HepG2 (cell line): ENCODE results near the gene CEMP1.

Experiments
- MEIS2 ChIP-seq: sonication (generic); formaldehyde crosslinking; IDR thresholded peaks from 2 replicates; pipeline ENCODE4 v1.9.0; 2021; ENCODE audit warnings: mild to moderate bottlenecking, missing genetic modification reagents
- ZNF292 ChIP-seq: sonication (generic); formaldehyde crosslinking; IDR thresholded peaks from 2 replicates; pipeline ENCODE4 v1.8.1; 2022; ENCODE audit warnings: mild to moderate bottlenecking, low read depth, missing genetic modification reagents, borderline replicate concordance
- ZNF468 ChIP-seq: sonication (generic); formaldehyde crosslinking; IDR thresholded peaks from 2 replicates; pipeline ENCODE4 v1.8.0; 2022; ENCODE audit warnings: mild to moderate bottlenecking, moderate library complexity, missing genetic modification reagents
- TF ChIP-seq, protein P1 (sequence below): sonication (generic); formaldehyde crosslinking; IDR thresholded peaks from 2 replicates; pipeline ENCODE4 v1.5.0; 2020; ENCODE audit warnings: mild to moderate bottlenecking, missing genetic modification reagents, moderate library complexity

DNA sequence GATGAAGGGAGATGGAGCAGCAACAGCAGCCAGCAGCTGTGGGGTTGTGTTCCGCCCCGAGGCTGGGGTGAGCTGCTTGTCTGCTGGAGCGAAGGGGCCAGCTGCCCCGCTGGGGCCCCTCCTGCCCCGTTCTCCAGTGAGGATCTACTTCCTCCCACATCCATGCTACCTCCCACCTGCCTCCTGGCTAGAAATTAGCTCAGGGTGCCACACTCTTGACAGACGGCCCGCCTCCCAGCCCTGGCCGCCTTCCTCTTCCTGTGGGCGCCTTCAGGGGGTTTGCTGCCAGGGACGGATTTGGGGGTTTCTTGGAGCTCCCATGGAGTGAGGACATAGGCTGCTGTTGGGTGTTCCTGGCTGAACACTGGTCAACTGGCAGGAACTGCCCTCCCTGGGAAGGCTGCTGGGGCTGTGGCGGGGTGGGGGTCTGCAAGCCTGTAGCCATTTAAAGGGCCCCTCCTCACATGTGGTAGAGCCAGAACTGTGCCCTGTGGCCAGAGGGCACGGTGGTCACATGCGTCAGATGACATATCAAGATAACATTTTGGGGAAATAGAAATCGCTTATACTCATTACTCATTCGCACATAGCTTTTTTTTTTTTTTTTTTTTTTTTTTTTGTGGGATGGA, 43.2 kb downstream of the CEMP1 start:
- no peak for TF ChIP-seq MEIS2 (CRISPR knock-in tag)
- no peak for TF ChIP-seq ZNF468 (CRISPR knock-in tag)
- TF ChIP-seq ZNF292, result no peak
- TF ChIP-seq, protein P1, sequence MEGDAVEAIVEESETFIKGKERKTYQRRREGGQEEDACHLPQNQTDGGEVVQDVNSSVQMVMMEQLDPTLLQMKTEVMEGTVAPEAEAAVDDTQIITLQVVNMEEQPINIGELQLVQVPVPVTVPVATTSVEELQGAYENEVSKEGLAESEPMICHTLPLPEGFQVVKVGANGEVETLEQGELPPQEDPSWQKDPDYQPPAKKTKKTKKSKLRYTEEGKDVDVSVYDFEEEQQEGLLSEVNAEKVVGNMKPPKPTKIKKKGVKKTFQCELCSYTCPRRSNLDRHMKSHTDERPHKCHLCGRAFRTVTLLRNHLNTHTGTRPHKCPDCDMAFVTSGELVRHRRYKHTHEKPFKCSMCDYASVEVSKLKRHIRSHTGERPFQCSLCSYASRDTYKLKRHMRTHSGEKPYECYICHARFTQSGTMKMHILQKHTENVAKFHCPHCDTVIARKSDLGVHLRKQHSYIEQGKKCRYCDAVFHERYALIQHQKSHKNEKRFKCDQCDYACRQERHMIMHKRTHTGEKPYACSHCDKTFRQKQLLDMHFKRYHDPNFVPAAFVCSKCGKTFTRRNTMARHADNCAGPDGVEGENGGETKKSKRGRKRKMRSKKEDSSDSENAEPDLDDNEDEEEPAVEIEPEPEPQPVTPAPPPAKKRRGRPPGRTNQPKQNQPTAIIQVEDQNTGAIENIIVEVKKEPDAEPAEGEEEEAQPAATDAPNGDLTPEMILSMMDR (CRISPR knock-in tag), result no peak
